Activated T-cell treated with anti-CD3 and anti-CD28 coated beads, Interleukin-2, amount 50 U/mL, for 24 hours (primary cell): Measurements from ENCODE around the gene DHX36.

Experiments used
- DNase-seq: peaks from one replicate; pipeline ENCODE4 v3.0.0-alpha.2; 2020
- H3K27ac Mint-ChIP-seq: 2 replicates; pipeline ENCODE4 v1.8.0; 2020; ENCODE audit warnings: mild to moderate bottlenecking, mixed read lengths
- H3K27me3 Mint-ChIP-seq: 2 replicates; pipeline ENCODE4 v1.8.0; 2020; ENCODE audit warnings: mixed read lengths
- H3K36me3 Mint-ChIP-seq: 2 replicates; pipeline ENCODE4 v1.8.0; 2020; ENCODE audit warnings: low read depth, mixed read lengths
- H3K4me1 Mint-ChIP-seq: 2 replicates; pipeline ENCODE4 v1.8.0; 2020; ENCODE audit warnings: low read depth, mixed read lengths
- H3K4me3 Mint-ChIP-seq: 2 replicates; pipeline ENCODE4 v1.8.0; 2020; ENCODE audit warnings: mild to moderate bottlenecking, moderate library complexity, mixed read lengths
- H3K9me3 Mint-ChIP-seq: 2 replicates; pipeline ENCODE4 v1.8.0; 2020; ENCODE audit warnings: mixed read lengths

Gene DHX36

DNA sequence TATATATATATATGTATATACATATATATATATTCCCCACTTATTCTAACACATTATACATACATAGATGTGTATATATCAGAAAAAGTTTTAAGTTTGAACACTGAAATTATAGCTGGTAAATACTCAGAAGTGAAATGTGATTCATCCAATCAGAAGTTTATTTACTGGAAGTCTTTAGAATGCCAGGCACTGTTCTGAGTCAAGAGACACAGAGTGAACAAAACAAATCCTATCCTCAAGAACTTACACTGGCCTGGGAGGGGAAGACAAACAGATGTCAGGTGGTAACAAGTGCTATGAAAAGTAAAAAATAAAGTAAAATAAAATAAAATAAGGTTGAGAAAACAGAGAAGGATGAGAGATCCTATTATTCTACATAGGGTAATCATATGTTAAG is 13.4 kb downstream of the DHX36 start:
- no peaks in the 10 kb centered on the region for H3K9me3 Mint-ChIP-seq
- peaks cover 86% of the 10 kb centered on the region for H3K36me3 Mint-ChIP-seq
- no peaks in the 10 kb centered on the region for H3K27me3 Mint-ChIP-seq
- H3K27ac Mint-ChIP-seq, result peak overlapping the region; percentile 44
- DNase-seq, result no peak
- peaks cover 46% of the 10 kb centered on the region for H3K4me1 Mint-ChIP-seq
- no peak overlapping the region for H3K4me3 Mint-ChIP-seq

DNA sequence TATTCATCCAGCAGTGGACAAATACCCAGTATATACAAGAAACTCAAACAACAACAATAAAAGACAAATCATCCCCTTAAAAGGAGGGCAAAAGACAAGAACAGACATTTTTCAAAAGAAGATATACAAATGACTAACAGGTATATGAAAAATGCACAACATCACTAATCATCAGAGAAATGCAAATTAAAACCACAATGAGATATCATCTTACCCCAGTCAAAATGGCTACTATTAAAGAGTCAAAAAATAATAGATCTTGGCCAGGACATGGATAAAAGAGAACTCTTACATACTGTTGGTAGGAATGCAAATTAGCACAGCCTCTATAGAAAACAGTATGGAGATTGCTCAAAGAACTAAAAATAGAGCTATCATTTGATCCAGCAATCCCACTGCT is 16.9 kb downstream of the DHX36 start:
- Mint-ChIP-seq H3K9me3 (no peaks in the 10 kb centered on the region), H3K27me3 (no peaks in the 10 kb centered on the region), H3K36me3 (peaks cover 89% of the 10 kb centered on the region), H3K4me3 (no peak overlapping the region), H3K27ac (peak overlapping the region; percentile 82), H3K4me1 (peaks cover 26% of the 10 kb centered on the region)
- DNase-seq, result no peak

DNA sequence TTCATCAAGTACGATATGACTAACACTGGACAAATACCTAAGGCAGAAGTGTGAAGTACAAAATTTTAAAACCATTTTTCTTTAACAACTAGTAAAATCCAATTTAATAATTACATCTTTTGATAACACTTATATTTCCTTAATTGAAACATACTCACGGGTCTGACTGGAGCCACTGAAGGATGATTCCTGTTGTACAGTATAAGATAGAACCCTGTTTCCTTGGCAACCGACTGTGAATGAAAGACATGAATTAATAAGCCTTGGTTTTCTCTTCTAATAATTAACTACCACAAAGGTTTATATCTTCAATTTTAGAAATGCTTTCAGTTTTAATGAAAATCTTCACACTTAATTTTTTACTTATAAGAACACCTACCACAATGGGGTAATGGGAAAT is 19.4 kb downstream of the DHX36 start:
- Mint-ChIP-seq H3K27me3 (no peaks in the 10 kb centered on the region), H3K9me3 (no peaks in the 10 kb centered on the region), H3K4me3 (no peak overlapping the region), H3K27ac (no peak overlapping the region), H3K4me1 (peaks cover 22% of the 10 kb centered on the region), H3K36me3 (peaks cover 99% of the 10 kb centered on the region)
- no peak for DNase-seq

DNA sequence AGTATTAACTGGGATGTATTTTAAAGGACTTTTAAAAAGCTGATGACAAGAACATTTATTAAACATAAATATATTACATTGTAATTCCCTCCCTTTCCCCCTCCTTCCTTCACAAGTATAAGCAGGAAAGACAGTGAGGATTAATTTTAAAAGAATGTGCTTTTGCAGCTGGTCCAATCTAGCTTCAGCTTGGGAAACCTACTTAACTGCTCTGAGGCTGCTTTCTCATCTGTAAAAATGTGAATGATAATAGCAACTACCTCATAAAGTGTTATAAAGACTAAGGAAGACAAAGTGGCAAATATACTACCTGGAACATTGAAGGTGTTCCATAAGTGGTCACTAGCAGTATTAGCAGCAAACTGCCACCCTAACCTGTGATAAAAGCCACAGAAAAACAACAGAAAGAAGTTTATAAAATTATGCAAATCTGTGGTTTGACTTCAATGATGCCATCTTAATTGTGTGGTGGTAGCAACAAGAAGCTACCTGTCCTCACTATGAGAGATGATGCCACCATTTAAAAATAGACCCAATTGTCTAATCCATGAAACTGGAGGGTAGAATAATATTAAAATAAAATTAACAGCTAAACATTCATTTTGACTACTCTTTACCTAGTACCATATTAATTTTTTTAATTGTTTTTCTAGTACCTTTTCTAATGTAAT is 20.0 kb downstream of the DHX36 start:
- Mint-ChIP-seq H3K9me3 (no peaks in the 10 kb centered on the region), H3K4me1 (peaks cover 20% of the 10 kb centered on the region), H3K36me3 (peaks cover 98% of the 10 kb centered on the region), H3K27me3 (no peaks in the 10 kb centered on the region), H3K4me3 (no peak overlapping the region), H3K27ac (no peak overlapping the region)
- DNase-seq, result no peak

DNA sequence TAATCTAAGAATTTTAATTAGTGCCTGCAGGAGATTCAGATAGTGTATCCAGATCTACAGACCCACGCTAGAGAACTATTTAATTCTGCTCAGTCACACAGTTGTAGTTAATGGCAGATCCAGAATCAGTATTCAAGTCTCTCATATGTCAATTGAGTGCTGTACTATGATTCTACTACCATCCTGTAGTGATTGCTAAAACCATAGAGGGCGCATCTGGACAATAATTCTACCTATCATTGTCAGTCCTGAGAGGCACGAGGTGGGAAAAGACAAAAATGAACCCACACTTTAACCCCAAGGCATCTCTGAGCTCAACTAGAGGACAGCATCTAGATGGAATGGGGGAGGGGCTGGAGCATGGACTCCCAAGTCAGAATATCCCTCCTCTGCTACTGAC is 22.7 kb downstream of the DHX36 start:
- H3K4me3 Mint-ChIP-seq, result no peak overlapping the region
- no peaks in the 10 kb centered on the region for H3K27me3 Mint-ChIP-seq
- H3K4me1 Mint-ChIP-seq, result peaks cover 2% of the 10 kb centered on the region
- no peaks in the 10 kb centered on the region for H3K9me3 Mint-ChIP-seq
- no peak overlapping the region for H3K27ac Mint-ChIP-seq
- peaks cover 93% of the 10 kb centered on the region for H3K36me3 Mint-ChIP-seq
- no peak for DNase-seq

DNA sequence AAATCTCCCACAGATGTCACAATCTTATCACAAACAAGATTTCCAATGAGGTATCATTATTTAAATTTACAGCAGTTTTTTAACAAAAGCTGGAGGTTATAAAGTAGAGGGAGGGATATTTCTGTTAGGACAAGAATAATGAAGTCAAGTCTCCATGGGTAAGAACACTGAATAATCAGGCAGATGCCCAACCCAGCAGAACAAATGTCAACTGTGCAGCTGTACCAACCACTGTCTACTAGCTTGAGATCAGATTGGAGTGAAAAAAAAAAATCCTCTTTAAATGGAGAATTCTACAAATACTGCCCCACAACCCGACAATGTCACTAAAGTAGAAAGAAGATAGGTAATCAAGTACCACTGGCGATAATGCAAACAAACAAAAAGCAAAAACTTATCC is 30.3 kb downstream of the DHX36 start:
- H3K27me3 Mint-ChIP-seq, result no peaks in the 10 kb centered on the region
- DNase-seq, result no peak
- H3K36me3 Mint-ChIP-seq, result peaks cover 88% of the 10 kb centered on the region
- no peak overlapping the region for H3K27ac Mint-ChIP-seq
- H3K9me3 Mint-ChIP-seq, result no peaks in the 10 kb centered on the region
- no peak overlapping the region for H3K4me3 Mint-ChIP-seq
- H3K4me1 Mint-ChIP-seq, result peaks cover 2% of the 10 kb centered on the region

DNA sequence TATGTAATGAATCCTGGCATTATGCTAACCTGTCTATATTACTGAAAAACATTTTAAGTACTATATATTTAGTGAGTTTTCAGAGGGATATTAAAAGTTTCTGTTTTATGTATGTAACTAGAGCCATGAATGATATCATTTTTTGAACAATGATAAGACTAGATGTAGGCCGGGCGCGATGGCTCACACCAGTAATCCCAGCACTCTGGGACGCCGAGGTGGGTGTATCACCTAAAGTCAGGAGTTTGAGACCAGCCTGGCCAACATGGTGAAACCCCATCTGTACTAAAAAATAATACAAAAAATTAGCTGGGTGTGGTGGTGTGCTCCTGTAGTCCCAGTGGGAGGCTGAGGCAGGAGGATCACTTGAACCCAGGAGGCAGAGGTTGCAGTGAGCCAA is 34.1 kb downstream of the DHX36 start:
- H3K9me3 Mint-ChIP-seq, result no peaks in the 10 kb centered on the region
- H3K27ac Mint-ChIP-seq, result no peak overlapping the region
- H3K4me3 Mint-ChIP-seq, result no peak overlapping the region
- H3K4me1 Mint-ChIP-seq, result peaks cover 5% of the 10 kb centered on the region
- H3K27me3 Mint-ChIP-seq, result no peaks in the 10 kb centered on the region
- peaks cover 89% of the 10 kb centered on the region for H3K36me3 Mint-ChIP-seq
- no peak for DNase-seq

DNA sequence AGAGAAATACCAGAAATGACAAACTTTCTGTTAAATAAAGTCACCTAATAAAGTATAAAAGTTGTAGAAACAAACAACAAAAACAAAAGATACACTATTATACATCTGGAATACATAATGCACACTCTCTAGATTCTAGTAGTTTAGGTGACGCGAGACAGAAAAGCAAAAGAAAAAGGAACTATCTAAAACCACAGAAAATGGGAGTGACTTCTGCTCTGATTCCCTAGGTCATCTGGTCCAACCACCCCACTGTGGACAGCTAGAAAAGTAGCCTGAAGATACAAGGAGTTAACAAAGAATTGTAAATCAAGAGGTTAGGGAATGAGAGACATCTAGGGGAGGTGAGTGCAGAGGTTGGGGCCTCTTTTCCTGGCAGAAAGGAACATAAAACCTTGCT is 39.1 kb downstream of the DHX36 start:
- peak overlapping the region; percentile 47 for H3K27ac Mint-ChIP-seq

DNA sequence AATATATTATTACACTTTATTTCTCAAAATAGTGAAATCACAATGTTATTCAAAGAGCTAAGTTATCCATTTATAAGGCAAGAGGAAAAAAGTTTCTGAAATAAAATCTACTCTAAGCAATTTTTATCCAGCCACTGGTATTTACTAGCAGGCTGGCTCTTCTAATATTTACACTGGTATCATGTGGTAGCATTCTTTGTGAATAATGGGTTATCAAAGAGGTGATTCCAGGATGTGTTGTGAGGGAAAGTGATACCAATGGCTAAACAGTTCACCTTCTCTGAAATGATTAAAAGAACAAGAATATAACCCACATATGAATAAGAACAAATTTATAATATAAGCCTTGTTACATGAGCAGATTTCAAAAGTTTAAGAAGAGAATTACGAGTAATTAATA is 44.1 kb downstream of the DHX36 start:
- Mint-ChIP-seq H3K27ac (no peak overlapping the region), H3K36me3 (peaks cover 94% of the 10 kb centered on the region), H3K4me1 (peaks cover 4% of the 10 kb centered on the region), H3K9me3 (no peaks in the 10 kb centered on the region), H3K27me3 (no peaks in the 10 kb centered on the region), H3K4me3 (no peak overlapping the region)
- no peak for DNase-seq

More for the DNA sequence above, 39.1 kb downstream of the DHX36 start:
- no peak for DNase-seq
- Mint-ChIP-seq H3K36me3 (peaks cover 89% of the 10 kb centered on the region), H3K4me3 (no peak overlapping the region), H3K4me1 (peaks cover 9% of the 10 kb centered on the region), H3K27me3 (no peaks in the 10 kb centered on the region), H3K9me3 (no peaks in the 10 kb centered on the region)

DNA sequence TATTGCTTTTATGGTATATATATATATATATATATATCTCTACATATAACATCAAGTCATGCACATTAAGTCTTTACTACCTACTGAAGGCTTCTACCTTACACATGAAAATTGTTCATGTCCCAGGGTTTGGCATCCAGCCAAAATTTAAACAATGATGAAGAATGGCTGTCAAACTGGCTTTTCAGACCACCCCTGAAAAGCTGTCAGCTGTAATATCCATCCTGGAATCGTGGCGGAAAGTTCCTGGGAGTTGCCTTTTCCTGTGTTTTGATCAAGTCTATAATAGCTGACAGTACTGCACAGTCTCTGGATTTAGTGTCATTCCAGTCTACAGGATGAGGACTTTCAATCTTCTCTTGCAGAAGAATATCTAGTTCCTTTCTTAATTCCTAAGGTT is 48.3 kb downstream of the DHX36 start:
- Mint-ChIP-seq H3K4me3 (no peak overlapping the region), H3K27me3 (no peaks in the 10 kb centered on the region), H3K9me3 (no peaks in the 10 kb centered on the region), H3K36me3 (peaks cover 94% of the 10 kb centered on the region), H3K27ac (no peak overlapping the region), H3K4me1 (peaks cover 2% of the 10 kb centered on the region)
- no peak for DNase-seq

DNA sequence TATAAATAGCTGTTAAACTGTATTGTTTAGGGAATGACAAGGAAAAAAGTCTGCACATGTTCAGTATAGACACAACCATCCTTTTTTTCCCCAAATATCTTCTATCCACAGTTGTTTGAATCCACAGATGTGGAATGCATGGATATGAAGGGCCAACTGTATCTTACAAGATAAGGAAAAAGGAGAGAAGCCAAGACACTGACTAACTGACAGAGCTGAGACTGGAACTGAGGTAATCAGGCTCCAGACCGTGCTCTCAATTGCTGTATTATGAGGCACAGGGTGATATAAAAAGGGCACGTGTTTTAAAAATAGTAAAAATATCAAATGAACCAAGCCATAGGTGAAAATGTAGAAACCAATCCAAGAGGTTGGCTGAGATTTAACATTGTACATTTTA is 49.0 kb downstream of the DHX36 start:
- no peak for DNase-seq
- Mint-ChIP-seq H3K4me1 (peaks cover 2% of the 10 kb centered on the region), H3K9me3 (no peaks in the 10 kb centered on the region), H3K36me3 (peaks cover 93% of the 10 kb centered on the region), H3K27ac (no peak overlapping the region), H3K27me3 (no peaks in the 10 kb centered on the region), H3K4me3 (no peak overlapping the region)

DNA sequence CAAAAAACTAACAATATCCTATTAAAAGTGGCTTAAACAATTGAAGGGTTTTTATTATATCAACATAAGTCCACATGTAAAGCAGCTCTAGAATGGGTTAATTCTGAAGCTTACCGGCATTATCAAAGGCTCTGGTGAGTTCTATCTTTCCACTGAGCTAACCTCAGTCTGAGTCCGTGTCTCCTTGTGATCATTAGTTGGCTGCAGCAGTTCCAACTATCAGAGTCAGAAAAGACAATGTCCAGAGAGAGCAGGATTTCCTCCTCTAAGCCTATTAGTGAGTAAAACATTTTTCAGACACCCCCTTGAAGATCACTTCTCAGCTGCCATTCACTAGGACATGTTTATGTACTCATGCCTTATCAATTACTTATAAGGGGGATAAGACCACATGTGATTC is 49.9 kb downstream of the DHX36 start:
- no peak for DNase-seq
- no peak overlapping the region for H3K4me3 Mint-ChIP-seq
- H3K4me1 Mint-ChIP-seq, result peaks cover 2% of the 10 kb centered on the region
- H3K9me3 Mint-ChIP-seq, result no peaks in the 10 kb centered on the region
- peaks cover 93% of the 10 kb centered on the region for H3K36me3 Mint-ChIP-seq
- H3K27ac Mint-ChIP-seq, result no peak overlapping the region
- H3K27me3 Mint-ChIP-seq, result no peaks in the 10 kb centered on the region

DNA sequence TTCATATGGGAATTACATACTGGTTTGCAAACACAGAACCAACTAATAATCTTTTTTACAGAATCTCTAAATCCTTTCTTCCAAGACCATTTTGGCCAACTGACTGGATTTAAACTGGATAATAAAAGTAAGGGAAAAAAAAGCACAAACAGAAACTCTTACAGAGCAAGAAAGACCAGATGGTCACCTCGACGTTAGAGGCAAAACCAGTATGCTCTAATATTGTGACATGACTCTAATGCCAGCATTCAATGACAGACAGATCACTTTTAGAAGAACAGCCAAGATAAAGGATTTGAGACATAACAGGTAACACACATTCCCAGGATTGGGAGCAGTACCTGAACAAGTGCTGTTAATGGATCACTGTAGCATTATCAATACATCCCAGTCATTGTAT is 50.9 kb downstream of the DHX36 start:
- Mint-ChIP-seq H3K27ac (no peak overlapping the region), H3K4me3 (no peak overlapping the region)

DNA sequence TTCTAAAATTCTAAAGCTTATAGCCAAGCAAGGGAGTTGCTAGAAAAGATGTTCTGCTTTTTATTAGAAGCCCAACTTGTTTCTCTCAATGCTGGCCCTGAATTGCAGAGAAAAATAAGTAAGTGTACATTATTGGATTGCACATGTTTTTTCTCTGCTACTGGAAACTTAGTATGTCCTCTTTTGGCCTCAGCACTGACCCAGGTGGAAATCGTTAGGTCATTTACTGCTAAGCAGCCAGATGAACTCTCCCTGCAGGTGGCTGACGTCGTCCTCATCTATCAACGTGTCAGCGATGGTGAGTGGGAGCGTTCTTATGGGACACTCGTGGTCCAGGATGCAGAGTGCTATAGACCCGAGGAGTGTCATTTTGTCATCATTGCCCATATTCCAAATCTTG is 69.8 kb downstream of the DHX36 start:
- H3K4me1 Mint-ChIP-seq, result peaks cover 2% of the 10 kb centered on the region
- H3K4me3 Mint-ChIP-seq, result no peak overlapping the region
- H3K27me3 Mint-ChIP-seq, result no peaks in the 10 kb centered on the region
- no peak overlapping the region for H3K27ac Mint-ChIP-seq
- no peaks in the 10 kb centered on the region for H3K9me3 Mint-ChIP-seq
- peaks cover 82% of the 10 kb centered on the region for H3K36me3 Mint-ChIP-seq
- no peak for DNase-seq

More for the DNA sequence above, 50.9 kb downstream of the DHX36 start:
- no peak for DNase-seq
- Mint-ChIP-seq H3K4me1 (peaks cover 2% of the 10 kb centered on the region), H3K27me3 (no peaks in the 10 kb centered on the region), H3K36me3 (peaks cover 93% of the 10 kb centered on the region), H3K9me3 (no peaks in the 10 kb centered on the region)

DNA sequence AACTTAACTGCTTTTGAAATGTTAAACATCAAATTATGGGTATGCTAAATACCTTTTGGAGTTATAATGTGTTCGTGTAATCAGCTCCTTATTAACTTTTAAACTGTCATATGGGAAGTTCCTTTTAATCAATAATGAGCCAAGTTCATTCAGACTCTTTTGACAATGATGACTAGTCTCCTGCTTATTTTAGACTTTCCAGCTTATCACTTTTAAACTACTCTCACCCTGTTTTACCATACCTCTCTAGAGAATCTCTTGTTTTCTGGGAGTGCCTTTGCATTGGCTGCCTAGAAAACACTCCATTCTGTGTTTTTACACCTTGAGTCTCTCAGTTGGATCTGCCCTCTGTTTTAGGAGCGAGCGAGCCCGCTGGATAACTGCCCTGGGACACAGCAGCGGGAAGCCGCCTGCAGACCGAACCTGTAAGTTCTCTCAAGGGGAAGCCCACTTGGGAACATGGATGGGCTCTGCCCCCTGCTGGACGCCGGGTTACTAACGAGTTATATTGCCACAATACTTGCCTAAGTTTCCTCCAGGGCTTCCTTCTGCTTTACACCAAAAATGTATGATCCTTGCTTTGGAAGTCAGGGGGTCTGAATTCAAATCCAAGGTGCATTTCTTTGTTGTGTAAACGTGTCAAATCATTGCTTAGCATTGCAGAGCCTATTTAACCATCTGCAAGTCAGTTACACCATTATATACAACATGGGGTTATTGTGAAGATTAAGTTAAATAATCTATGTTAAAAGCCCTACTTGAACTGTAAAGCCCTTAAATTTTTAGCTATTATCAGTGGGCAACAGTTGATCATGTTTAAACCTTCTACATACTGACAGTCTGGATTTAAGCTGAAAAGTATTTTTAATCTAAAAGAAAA is 71.3 kb downstream of the DHX36 start:
- Mint-ChIP-seq H3K4me1 (peaks cover 2% of the 10 kb centered on the region), H3K4me3 (no peak overlapping the region), H3K27ac (peak overlapping the region; percentile 52), H3K36me3 (peaks cover 82% of the 10 kb centered on the region), H3K27me3 (no peaks in the 10 kb centered on the region), H3K9me3 (no peaks in the 10 kb centered on the region)
- peak; percentile 76 for DNase-seq
